Brain microvascular endothelial cell (primary cell): Measurements from ENCODE around the gene XYLT2.

Experiments used
- DNase-seq: peaks from one replicate; pipeline ENCODE4 v3.0.0-alpha.2; 2020
- H3K27ac ChIP-seq: fragments of 250-450 bp; sonication (Bioruptor Pico); 2 replicates; pipeline ENCODE4 v1.5.1; 2020; ENCODE audit warnings: mild to moderate bottlenecking, moderate library complexity
- H3K27me3 ChIP-seq: fragments of 250-450 bp; sonication (Bioruptor Pico); replicated peaks from 2 replicates; pipeline ENCODE4 v1.5.1; 2020; ENCODE audit warnings: mild to moderate bottlenecking
- H3K36me3 ChIP-seq: fragments of 250-450 bp; sonication (Bioruptor Pico); replicated peaks from 2 replicates; pipeline ENCODE4 v1.5.1; 2020; ENCODE audit warnings: mild to moderate bottlenecking
- H3K4me3 ChIP-seq: 2 replicates; pipeline ENCODE4 v1.5.1; 2011; ENCODE audit warnings: low read depth, mild to moderate bottlenecking, control low read depth, low read length, moderate library complexity
- in situ Hi-C: cut with HindIII; loops from 2 replicates; pipeline ENCODE4 v1.10.0; 2017; ENCODE audit warnings: low sequenced_read_pairs, low pct_ligation_motif_present
- TF ChIP-seq, protein P1 (sequence below): IDR thresholded peaks from 2 replicates; pipeline ENCODE4 v1.5.1; 2011; ENCODE audit warnings: low read depth, mild to moderate bottlenecking, moderate library complexity, low read length, control low read depth, inconsistent platforms; ENCODE audit errors: missing control alignments

The XYLT2 gene

DNA sequence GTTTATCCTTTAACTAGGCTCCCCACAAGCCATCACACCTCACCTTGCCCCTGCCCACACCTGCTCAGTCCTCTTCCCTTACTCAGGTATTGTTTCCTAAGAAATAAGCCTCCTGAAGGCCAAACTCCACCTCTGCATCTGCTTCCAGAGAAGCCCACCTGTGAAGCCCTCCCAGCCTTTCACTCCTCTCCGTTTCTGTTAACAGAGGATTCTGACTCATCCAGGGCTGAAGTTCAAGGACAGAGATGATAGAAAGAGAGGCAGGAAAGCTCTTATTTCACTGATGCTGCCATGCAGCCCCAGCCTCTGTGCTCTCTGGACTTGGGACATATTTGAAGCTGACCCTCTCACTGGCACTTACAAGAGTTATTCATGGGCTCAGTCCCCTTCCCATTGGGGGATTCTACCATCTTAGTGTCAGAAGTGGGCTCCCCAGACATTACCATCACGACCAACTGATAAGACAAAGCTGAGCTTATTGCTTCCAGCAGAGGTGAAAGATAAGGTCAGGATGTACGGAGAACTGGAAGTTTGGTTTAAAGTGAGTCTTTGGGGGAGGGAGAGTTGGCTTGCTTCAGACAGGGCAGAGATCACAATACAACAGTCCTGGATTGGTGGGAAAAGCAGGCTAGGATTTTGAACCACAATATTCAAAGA, 35.3 kb upstream of the XYLT2 start:
- in situ Hi-C loops: no loop called here
- H3K27me3 ChIP-seq: peaks cover 2% of the 10 kb centered on the region
- no peak overlapping the region for H3K27ac ChIP-seq
- TF ChIP-seq, protein P1, sequence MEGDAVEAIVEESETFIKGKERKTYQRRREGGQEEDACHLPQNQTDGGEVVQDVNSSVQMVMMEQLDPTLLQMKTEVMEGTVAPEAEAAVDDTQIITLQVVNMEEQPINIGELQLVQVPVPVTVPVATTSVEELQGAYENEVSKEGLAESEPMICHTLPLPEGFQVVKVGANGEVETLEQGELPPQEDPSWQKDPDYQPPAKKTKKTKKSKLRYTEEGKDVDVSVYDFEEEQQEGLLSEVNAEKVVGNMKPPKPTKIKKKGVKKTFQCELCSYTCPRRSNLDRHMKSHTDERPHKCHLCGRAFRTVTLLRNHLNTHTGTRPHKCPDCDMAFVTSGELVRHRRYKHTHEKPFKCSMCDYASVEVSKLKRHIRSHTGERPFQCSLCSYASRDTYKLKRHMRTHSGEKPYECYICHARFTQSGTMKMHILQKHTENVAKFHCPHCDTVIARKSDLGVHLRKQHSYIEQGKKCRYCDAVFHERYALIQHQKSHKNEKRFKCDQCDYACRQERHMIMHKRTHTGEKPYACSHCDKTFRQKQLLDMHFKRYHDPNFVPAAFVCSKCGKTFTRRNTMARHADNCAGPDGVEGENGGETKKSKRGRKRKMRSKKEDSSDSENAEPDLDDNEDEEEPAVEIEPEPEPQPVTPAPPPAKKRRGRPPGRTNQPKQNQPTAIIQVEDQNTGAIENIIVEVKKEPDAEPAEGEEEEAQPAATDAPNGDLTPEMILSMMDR: no peak
- DNase-seq: no peak
- no peaks in the 10 kb centered on the region for H3K36me3 ChIP-seq
- no peak overlapping the region for H3K4me3 ChIP-seq

DNA sequence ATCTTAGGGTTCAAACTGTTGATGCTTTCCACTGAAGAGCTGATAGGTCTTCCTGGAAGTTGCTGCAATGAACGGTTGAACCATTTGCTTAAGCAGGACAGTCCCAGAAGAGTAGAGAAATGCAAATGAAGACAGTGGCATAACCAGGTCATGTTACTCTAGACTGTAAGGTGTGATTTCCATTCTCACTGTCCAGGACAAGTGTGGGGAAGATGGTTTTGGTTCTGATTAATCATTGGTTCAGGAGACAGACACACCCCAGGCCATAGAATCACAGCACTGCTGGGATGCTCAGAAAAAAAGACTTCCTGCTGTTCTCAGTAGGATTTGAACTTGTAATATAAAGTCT, 34.8 kb upstream of the XYLT2 start:
- Histone ChIP-seq H3K27me3 (peaks cover 2% of the 10 kb centered on the region), H3K36me3 (no peaks in the 10 kb centered on the region), H3K27ac (no peak overlapping the region), H3K4me3 (no peak overlapping the region)
- TF ChIP-seq, protein P1: no peak
- no peak for DNase-seq
- in situ Hi-C loops: no loop called here

DNA sequence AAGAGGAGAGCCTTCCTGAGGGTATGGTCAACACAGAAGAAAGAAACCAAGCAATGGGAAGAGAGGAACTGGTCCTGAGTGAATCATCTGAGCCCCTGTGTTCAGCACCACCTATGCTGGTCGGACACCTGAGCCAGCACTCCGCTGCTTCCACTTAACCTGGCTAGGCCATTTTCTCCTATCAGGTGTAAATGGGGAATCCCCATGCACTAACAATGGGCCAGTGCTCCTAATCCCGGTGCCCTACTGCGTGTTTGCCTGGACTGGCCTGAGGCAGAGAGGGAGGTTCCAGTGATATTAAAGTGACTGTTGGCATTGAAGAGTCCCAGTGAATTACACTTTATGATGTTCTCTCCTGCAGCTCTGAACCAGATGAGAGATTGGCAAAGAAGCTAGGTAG, 34.4 kb upstream of the XYLT2 start:
- no peaks in the 10 kb centered on the region for H3K36me3 ChIP-seq
- no peak overlapping the region for H3K27ac ChIP-seq
- H3K4me3 ChIP-seq: no peak overlapping the region
- TF ChIP-seq, protein P1: no peak
- no peak for DNase-seq
- H3K27me3 ChIP-seq: peaks cover 2% of the 10 kb centered on the region
- in situ Hi-C loops: no loop called here

DNA sequence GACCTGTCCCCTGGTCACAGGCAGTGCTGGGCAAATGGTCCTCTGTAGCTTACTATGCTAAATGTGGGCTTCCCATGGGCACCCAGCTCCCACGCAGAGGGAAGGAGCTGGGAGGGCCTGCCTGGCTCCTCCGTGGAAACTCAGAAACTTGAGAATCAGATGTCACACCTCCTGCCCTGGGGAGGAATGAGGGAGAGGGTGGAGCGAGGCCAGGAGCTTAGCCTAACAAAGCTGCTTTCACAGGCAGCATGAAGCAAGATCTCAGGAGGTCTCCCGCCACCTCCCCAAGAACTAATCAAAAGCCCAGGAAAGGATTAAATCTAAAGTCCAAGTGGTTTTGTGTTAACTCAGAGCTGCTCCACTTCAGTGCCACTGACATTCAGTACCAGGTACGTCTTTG, 33.6 kb upstream of the XYLT2 start:
- Histone ChIP-seq H3K27me3 (peaks cover 2% of the 10 kb centered on the region), H3K36me3 (no peaks in the 10 kb centered on the region), H3K4me3 (no peak overlapping the region), H3K27ac (no peak overlapping the region)
- no peak for DNase-seq
- in situ Hi-C loops: no loop called here
- TF ChIP-seq, protein P1: no peak

DNA sequence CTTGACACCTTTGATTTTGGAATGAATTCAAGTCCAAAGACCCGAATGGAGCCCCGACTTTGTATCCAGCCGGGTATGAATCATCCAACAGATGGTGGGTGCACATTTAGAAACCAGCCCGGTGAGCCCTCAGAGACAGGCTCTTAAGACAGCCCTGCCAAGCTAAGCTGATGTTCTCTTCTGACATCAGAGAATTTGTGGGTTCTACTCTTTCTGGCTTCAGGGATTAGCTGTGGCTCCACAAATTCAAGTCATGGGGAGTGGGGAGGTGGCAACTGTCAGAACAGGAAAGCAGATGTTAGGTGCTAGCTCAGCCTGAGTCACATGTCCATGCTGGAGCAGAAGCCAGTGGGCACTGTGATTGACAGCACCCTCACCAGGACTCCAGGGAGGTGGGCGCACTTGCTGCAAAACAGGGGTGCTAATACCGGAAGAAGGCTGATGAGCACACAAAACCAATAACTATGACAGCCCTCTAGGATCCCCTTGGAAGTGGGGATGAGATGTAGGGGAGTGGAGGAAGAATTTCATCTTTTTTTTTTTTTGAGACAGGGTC, 31.4 kb upstream of the XYLT2 start:
- no peak overlapping the region for H3K27ac ChIP-seq
- in situ Hi-C loops: no loop called here
- TF ChIP-seq, protein P1: no peak

More for the DNA sequence above, 31.4 kb upstream of the XYLT2 start:
- Histone ChIP-seq H3K36me3 (no peaks in the 10 kb centered on the region), H3K4me3 (no peak overlapping the region), H3K27me3 (peaks cover 2% of the 10 kb centered on the region)
- DNase-seq: no peak
